ENCODE measurements around the gene MMADHC.

MMADHC gene

DNA sequence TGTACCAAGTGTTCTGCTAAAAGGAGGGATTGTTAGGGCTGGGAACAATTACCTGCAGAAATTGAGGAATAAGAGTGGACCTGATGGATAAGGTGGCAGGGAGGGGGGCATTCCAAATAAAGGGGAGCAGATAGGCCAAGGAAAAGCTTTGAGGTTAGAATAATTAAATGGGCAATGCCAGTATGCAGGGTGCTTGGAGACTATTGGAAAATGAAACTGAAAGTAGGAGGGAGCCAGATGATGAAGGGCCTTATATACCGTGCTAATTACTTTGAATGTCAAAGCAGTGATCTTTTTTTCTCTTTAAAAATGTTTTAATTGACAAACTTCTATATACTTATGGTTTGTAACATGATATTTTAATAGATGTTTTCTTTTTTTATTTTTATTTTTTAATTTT is 42.9 kb downstream of the MMADHC start:
- DNase-seq: no peak

DNA sequence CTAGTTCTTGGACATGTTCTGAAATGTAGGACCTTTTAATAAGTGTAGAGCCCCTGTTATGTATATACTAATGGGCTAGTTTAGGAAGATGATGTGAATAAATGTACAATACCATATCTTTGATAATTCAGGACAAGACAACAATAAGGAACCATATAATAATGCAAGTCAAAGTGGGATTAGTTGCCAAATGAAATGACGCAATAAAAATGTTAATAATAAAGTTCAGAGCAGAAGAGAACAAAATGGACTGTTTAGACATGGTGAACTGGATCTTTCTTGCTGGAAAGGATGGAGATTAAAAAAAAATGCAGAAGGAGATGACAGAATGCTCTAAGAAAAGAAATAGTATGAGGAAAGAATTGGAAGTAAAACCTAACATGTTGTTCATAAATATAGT is 43.7 kb downstream of the MMADHC start:
- no peak for DNase-seq

DNA sequence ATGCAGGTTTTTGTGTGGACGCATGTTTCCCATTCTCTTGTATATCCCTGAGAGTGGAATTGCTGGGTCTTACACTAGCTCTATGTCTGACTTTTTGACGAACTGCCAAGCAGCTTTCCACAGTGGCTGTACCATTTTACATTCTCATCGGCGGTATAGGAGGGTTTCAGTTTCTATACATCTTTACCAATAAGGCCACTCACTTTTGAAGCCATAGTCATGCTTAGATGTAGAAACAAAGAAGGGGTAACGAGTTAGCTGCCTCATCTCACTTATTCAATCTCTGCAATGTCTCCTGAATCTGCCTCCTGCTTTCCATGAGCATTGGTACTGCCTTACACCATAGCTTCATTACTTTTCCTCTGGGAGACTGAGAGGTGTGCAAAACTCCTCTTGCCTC is 47.4 kb downstream of the MMADHC start:
- DNase-seq: no peak

DNA sequence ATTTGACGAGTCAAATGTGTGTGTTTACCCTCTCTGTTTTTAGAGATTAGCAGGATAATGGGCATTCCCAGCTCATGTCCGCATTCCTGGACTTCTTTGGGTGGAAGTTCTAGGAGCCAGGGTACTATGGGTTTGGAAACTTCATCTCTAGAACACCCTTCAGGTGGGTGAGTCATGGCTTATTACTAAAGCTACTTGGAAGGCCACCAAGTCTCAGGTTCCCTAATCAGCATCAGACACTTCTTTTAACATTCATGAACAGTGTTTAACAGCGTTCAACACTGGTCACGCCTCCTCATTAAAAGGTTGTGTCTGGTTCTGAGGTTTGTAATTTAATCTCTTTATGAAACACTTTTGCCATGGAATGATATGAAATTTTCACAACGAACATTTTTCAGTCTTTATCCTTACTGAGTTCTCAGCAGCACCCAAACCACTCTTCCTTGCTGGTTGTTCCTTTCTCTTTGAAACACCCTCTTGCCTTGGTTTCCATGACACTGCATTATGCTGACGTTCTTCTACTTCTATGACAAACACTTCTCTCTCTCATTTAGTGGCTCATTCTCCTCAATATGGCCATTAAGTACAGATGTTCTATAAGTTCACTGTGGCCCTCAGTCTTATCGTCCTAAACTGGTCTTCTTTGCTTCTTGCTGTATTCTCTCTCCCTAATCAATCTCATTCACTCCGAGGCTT is 49.3 kb downstream of the MMADHC start:
- no peak for DNase-seq

DNA sequence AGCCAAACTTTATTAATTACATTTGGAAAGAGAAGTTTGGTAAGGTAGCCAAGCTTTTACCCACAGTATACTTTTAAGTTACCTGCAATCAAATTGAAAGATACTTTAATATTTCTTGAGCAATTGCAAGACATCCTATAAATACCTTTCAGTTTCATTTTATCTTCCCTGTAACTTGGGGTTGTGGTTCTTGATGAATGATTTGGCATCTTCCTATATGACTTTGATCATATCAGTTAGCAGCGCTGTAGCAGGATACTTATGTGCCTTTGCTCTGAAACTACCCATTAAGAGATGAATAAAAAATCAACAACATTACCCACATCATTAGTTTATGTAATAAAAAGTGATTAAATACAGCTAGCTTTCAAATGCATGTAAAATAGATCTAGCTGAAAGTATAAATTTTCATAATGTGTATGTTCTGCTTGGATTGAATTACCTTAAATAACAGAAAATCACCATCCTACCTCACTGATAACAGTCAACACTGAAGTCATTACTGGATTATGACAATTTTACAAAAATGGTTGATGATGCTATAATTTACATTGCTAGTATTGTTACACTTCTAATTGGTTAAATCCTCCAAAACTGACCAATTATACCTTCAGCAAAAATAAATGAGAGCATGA is 50.4 kb downstream of the MMADHC start:
- DNase-seq: no peak

DNA sequence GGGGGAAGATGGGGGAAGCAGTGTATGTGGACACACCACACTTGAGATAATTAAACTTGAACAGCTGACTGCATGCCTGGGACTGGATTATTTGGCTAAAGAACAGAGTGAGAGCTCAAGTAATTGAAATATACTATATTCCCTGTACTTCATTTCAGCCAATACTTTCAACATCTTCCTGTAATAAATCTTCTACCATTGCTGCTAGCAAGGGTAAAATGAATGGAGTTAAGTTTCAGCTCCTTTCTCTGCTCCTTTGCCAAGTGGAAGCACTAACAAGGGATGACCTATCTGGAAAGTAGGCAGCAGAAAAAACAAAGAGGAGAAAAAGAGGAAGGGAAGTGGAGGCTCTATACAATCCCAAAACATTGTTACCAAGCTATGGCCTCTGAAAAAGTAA is 50.9 kb downstream of the MMADHC start:
- no peak for DNase-seq

DNA sequence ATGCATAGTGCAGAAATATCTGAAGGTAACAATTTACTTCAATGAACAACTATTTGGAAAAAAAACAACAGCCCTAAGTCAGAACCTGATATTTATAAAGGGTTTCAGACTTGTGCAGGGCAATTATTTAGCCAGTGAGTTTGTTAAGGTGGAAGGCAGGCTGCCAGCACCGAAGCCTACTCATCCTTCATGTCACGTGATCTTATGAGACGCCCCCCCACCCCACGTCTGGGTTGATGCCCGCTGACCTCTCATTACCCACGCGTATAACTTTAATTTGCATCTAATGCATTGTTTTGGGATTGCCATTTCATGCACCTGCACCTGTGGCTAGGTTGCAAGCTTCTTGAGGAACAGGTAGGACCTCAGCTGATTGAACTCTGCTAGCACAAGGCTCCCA is 52.9 kb downstream of the MMADHC start:
- no peak for DNase-seq

DNA sequence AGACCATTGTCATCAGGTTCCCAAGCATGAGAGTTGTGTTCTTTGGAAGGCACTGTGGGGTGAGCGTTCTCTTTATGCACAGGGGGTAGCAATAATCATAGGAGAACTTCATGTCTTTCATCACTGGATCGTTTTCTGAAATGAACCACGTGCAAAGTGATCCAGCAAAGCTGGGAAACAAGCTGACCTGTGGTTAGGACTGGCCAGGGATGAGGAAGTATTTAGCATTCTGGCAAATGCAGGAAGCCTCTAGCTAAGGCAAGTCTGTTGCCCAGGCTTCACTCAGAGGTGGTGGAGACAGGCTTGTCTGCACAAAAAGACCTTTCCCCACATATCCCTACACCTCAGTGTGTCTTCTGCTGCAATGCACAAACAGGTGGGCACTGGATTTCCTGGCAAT is 58.6 kb downstream of the MMADHC start:
- no peak for DNase-seq

DNA sequence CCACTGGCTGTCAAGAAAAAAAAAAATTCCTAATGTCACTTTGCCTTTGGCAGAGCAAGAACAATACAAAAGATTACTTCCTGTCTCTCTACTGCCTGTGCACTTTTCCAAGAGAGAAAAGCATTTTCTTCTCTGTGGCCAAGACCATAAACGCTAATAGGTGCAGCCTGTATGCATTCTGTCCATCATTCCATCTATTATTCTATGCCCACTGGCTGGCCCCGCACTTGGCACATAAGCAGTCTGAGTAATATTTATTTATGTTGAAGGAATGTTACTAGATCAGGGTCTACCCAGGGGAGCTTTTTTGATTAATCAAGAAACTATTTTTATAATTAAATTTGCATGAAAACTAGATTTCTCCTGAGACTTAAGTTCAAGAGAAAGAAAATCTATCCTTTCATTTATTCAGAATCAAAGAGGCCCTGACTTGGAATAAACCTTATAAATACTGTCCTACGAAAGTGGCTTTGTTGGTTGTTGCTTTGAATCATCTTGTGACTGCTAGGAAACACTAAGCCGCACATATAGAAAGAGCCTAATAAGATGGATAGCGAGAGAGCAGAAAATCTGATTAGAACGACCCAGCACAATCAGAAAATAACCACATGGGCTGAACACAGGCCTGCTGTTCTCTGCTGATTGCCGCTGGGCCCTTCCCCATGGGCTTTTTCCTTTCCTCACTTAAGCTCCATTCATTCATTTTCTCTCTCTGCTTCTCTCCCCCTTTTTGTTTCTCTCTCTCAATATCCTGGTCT is 59.4 kb downstream of the MMADHC start:
- no peak for DNase-seq

DNA sequence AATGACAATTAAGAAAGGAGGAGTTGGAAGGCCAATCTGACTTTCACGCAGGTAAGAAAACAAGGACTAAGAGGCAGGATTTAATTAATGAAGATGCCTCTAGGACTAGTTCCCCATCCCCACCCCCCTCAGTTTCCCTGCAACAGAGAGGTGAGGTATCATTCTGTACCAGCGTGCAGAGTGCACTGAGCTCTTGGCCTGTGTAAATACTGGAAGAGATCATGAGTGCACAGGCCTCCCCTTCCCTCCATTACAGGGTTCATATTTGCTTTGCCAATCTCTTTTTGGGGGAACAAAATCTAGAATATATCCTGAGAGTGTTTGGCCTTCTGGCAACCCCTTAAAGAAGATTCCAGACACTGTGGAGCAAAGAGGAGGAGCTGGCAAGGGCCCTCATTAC is 60.9 kb downstream of the MMADHC start:
- DNase-seq: no peak

DNA sequence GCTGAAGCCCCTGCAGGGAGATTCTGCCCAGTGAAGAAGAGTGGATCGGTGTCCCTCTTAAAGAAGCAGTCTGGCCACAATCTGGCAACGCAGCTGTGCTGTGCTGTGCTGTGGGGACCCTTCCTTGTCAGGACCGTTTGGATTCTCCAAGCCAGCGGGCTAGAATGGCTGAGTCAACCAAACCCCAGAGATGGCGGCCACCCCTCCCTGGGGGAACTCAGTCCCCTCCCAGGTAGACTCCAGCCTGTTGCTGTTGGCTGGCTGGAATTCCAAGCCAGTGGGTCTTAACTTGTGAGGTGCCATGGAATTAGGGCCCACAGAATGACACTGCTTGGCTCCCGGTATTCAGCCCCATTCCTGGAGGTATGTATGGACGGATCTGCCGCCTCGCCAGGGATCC is 62.3 kb downstream of the MMADHC start:
- no peak for DNase-seq

Data from SHP77 (cell line).